HG03025 (cell line): ENCODE data around the gene ATP2B2.
"Not testable (repeated sequence)": the region's sequence is repeated elsewhere in the genome, so short reads cannot be mapped to it uniquely, and the experiment has no call there.

ENCODE experiments used
- ATAC-seq: cut with Tn5 transposase; IDR thresholded peaks from one replicate; pipeline ENCODE4 v1.9.1; 2021; ENCODE audit warnings: mild to moderate bottlenecking, moderate library complexity; ENCODE audit not compliant: unreplicated experiment, low FRiP score

The ATP2B2 gene

DNA sequence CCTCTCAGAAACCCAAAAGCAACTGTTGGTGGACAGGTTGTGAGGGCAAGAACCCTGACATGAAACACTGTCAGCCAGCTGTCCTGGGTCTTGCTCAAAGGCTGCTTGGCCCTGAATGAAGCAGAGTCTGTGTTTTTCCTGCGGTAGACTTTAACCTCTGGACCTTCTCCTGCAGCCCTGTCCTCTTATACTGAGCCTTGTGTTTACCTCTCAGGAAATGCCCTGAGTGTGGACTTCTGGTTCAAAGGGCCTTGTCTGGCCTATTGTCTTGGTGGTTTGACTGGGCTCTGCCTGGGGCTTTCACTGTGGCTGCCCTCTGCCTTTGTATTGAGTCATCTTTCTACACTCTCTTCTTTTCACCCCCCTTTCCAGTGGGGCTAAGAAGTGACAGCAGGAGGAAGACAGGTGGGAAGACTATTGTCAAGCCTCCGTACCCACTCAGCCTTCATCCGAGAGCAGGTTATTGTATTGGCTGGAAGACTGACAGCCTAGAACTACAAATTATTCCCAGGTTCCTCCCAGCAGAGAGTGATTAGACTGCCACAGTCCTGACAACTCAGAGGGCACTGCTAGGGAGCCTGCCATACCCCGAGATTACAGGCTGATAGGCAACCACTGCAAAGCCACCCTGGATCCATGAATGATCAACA is 187.9 kb downstream of the ATP2B2 start:
- ATAC-seq: no peak

GRCh38 chr3:10315771-10316344 is 189.5 kb downstream of the ATP2B2 start:
- no peak for ATAC-seq

- no peak for ATAC-seq
These were observed 190.3 kb downstream of the ATP2B2 start for GRCh38 chr3:10315101-10315500.

- no peak for ATAC-seq
These were observed 192.5 kb downstream of the ATP2B2 start for GRCh38 chr3:10312861-10313260.

- ATAC-seq: no peak
These were observed 193.0 kb downstream of the ATP2B2 start for GRCh38 chr3:10312391-10312790.

- no peak for ATAC-seq
These were observed 193.7 kb downstream of the ATP2B2 start for GRCh38 chr3:10311710-10312109.

GRCh38 chr3:10310578-10310977 is 194.8 kb downstream of the ATP2B2 start:
- ATAC-seq: no peak

DNA sequence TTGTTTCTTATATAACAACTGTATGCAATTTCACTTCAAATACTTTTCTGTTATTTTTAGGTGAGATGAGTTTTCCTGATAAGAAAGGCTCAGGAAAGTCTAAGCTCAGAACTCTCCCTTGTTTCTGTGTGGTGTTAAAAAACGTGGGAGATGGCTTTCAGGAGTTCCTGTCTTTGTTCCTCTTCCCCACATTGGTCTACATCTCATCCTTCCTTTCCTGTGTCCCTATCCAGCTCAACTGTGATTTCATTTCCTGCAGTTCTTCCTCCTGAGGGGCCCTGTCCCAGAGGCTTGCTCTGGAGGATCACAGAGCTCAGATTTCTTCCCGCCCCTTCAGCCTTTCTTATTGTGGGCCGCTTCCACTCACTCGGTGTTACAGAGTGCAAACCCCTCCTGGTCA is 195.7 kb downstream of the ATP2B2 start:
- ATAC-seq: no peak

DNA sequence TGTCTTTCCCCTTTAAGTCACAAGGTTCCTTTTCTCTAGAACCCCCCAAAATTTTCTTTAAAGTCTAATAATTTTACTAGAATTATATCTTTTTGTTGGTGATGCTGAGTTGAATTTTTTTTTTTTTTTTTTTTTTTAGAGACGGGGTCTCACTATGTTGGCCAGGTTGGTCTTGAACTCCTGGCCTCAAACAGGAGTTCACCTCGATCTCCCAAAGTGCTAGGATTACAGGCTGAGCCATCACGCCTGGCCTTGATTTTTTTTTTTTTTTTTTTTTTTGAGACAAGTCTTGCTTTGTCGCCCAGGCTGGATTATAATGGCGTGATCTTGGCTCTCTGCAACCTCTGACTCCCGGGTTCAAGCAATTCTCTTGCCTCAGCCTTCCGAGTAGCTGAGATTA is 196.7 kb downstream of the ATP2B2 start:
- ATAC-seq: no peak

DNA sequence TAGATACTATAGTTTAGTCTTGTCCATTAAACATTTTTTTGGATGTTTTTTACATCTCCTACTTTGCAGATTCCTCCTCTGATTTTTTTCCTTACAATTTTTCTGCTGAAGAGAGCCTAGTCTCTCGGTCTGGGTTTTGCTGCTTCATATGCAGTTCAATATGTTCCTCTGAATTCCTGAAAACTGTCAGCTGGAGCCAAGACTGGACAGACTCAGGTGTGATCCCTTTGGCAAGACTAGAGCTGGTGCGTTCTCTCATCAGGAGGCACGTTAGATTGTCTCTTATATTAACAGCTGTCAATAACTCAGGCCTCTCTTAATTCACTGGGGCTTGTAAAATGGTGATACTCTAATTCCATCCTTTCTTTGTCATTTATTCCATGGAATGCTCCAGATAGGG is 199.2 kb downstream of the ATP2B2 start:
- ATAC-seq: no peak

- ATAC-seq: no peak
These were observed 200.0 kb downstream of the ATP2B2 start for GRCh38 chr3:10305331-10305902.

DNA sequence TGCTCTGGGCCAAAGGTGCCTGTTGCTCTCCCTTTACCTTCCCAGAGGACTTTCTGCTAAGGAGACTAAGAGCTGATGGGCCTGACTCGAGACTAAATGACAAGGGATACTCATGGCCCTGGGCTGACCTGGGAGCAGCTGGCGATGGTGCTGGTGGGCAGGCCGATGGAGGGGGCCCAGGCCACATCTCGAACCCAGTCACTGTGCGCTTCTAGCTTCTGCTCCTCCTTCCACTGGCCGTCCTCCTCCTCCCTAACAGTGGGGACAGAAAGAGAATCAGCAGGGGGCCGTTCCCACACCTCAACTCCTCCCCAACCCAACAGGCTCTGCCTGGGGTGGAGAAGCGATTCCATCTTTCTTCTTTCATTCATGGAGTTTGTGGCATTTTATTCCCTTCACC is 200.5 kb downstream of the ATP2B2 start:
- no peak for ATAC-seq

- no peak for ATAC-seq
These were observed 201.6 kb downstream of the ATP2B2 start for GRCh38 chr3:10303785-10304184.

- no peak for ATAC-seq
These were observed 202.3 kb downstream of the ATP2B2 start for GRCh38 chr3:10303105-10303504.

- ATAC-seq: no peak
These were observed 205.3 kb downstream of the ATP2B2 start for GRCh38 chr3:10300087-10300486.

- no peak for ATAC-seq
These were observed 205.7 kb downstream of the ATP2B2 start for GRCh38 chr3:10299679-10300078.

- ATAC-seq: no peak
These were observed 206.2 kb downstream of the ATP2B2 start for GRCh38 chr3:10299175-10299574.

GRCh38 chr3:10298064-10298463 is 207.3 kb downstream of the ATP2B2 start:
- ATAC-seq: not testable (repeated sequence)

DNA sequence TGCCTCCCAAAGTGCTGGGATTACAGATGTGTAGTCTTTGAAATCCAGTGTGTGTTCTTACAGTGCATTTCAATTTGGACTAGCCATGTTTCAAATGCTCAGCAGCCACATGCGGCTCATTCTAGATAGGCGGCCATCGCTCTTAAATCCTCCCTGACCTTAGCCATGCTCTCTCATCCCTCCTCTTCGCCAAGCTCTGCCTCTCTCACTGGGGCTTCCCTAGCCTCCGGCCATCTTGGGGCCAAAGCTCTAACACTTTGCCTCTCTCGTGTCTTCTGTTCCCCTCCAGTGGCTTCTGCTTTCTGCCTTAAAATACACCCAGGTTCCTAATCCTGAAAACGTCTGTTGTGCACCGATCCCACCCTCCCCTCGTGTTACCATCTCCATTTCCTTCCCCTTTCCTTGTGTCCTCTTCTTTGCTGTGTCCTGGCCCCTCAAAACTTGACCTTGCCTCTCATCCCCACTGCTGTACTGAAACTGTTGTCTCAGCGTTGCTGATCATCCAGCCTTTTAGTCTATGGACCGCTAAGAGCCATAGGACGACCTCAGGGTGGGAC is 211.3 kb downstream of the ATP2B2 start:
- no peak for ATAC-seq

DNA sequence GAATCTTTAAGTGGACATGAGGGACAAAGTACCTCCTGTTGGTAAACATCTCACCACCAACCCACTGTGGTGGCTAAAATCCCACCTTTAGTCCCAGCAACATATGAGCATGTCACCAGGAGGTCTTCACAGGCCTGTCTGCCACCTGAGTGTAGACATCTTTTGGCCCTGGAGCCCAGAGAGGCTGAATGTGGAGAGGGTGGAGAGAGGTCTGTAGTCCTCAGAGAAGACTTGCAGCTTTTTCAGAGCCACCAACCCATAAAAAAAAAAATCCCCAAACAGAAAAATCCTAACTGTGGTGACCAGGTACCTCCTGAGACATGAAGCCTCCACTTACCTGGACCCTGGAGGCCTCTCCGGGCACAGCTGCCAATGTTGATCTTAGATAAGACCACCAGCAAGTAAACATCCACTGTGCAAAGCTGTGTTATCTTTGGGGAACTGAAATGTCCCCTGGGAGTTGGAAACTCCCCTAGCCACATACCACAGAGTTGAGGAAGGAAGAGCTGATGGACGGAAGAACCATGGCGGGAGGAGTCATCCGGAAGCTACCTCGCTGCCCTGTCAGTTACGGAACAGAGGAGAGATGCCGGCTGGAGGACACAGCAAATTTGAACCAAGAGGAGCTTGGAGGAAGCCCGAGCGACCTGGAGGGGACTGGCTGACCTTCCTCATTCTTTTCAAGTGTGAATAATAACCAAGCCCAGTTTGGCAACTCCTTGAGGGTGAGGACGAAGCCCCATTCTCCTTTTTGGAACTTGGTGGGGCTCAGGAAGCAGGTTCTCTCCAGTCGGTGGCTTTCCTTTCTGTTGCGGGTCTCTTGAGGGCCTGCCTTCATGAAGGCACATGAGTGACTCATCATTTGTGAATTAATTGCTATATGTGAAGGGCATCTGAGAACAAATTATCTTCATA is 212.6 kb downstream of the ATP2B2 start, which contains the start of gene GHRL:
TSS of gene GHRL (minus strand) at position 443 of the 915 bp plus-strand sequence. CDS start 2,767 bp downstream, outside the sequence.
- no peak for ATAC-seq

- ATAC-seq: no peak
These were observed 213.7 kb downstream of the ATP2B2 start for GRCh38 chr3:10291641-10292040.
